Measurements from ENCODE around the gene FBXW2.
A peak's percentile ranks its signal among the peaks of the same experiment; 100 is the strongest.
"Not testable (repeated sequence)": the region's sequence is repeated elsewhere in the genome, so short reads cannot be mapped to it uniquely, and the experiment has no call there.

The FBXW2 gene

GRCh38 chr9:120777229-120777628, 16.0 kb downstream of the FBXW2 start:
- no peak for DNase-seq

GRCh38 chr9:120776788-120777187, 16.4 kb downstream of the FBXW2 start:
- DNase-seq: no peak

- peak; percentile 40 for DNase-seq
Observed at GRCh38 chr9:120775859-120776258, 17.4 kb downstream of the FBXW2 start.

- DNase-seq: no peak
Observed at GRCh38 chr9:120774719-120775118, 18.5 kb downstream of the FBXW2 start.

GRCh38 chr9:120773256-120773655, 20.0 kb downstream of the FBXW2 start:
- no peak for DNase-seq

- no peak for DNase-seq
Observed at GRCh38 chr9:120770931-120771330, 22.3 kb downstream of the FBXW2 start.

GRCh38 chr9:120768886-120769285, 24.3 kb downstream of the FBXW2 start:
- no peak for DNase-seq

- no peak for DNase-seq
Observed at GRCh38 chr9:120768247-120768646, 25.0 kb downstream of the FBXW2 start.

- DNase-seq: no peak
Observed at GRCh38 chr9:120767451-120767850, 25.8 kb downstream of the FBXW2 start.

- no peak for DNase-seq
Observed at GRCh38 chr9:120765910-120766425, 27.2 kb downstream of the FBXW2 start.

GRCh38 chr9:120764476-120764875, 28.7 kb downstream of the FBXW2 start:
- DNase-seq: no peak

GRCh38 chr9:120761006-120761405, 32.2 kb downstream of the FBXW2 start:
- no peak for DNase-seq

GRCh38 chr9:120759755-120760400, 33.3 kb downstream of the FBXW2 start:
- DNase-seq: no peak

GRCh38 chr9:120758544-120758943, 34.7 kb downstream of the FBXW2 start:
- no peak for DNase-seq

- no peak for DNase-seq
Observed at GRCh38 chr9:120757026-120757913, 35.9 kb downstream of the FBXW2 start.

- no peak for DNase-seq
Observed at GRCh38 chr9:120756531-120756930, 36.7 kb downstream of the FBXW2 start.

GRCh38 chr9:120755810-120756434, 37.3 kb downstream of the FBXW2 start:
- DNase-seq: no peak

- DNase-seq: no peak
Observed at GRCh38 chr9:120755044-120755443, 38.2 kb downstream of the FBXW2 start.

GRCh38 chr9:120750421-120750820, 42.8 kb downstream of the FBXW2 start:
- DNase-seq: no peak

- DNase-seq: not testable (repeated sequence)
Observed at GRCh38 chr9:120746366-120746765, 46.9 kb downstream of the FBXW2 start.

GRCh38 chr9:120745278-120745677, 47.9 kb downstream of the FBXW2 start:
- no peak for DNase-seq

- peak; percentile 16 for DNase-seq
Observed at GRCh38 chr9:120742951-120743416, 50.2 kb downstream of the FBXW2 start.

GRCh38 chr9:120741701-120742100, 51.5 kb downstream of the FBXW2 start:
- DNase-seq: no peak
